Neural progenitor cell (in vitro differentiated cells): Measurements from ENCODE around the gene C2CD4C.

Experiments used
- EZH2 ChIP-seq: fragments of 200-600 bp; sonication (generic); IDR thresholded peaks from 2 replicates; pipeline ENCODE4 v1.6.1; 2017; ENCODE audit warnings: antibody characterized with exemption, mild to moderate bottlenecking, moderate library complexity
- EZH2phosphoT487 ChIP-seq: fragments of 200-600 bp; sonication (generic); IDR thresholded peaks from 2 replicates; pipeline ENCODE4 v1.6.1; 2017; ENCODE audit warnings: antibody characterized with exemption
- TF ChIP-seq, protein P1 (sequence below): fragments of 200-600 bp; sonication (generic); IDR thresholded peaks from 2 replicates; pipeline ENCODE4 v1.5.1; 2017; ENCODE audit warnings: antibody characterized with exemption, mild to moderate bottlenecking

DNA sequence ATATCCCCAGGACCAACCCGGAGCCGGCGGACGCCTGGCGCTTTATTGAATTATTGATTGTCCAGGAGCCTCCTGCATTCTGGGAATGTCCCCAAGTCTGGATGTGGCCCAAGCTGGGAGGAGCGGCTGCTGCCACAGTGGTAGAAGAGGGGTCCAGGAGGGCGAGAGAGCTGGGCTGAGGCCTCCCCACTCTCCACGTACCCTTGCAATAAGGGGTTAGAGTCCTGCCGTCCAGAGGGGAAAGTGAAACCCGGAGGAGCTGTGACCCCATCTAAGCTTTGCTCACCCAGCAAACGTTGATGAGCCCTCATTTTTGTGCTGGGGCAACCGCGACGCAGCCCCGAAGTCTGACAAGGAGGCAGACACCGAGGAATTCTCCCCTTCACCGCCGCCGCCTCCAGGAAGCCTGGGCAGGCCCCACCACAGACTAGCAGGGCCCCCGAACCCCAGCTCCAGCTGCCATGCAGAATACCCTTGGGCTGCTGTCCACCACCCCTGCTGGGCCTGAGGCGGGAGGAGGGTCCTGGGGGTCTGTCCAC is 1.4 kb upstream of the C2CD4C start:
- TF ChIP-seq, protein P1, sequence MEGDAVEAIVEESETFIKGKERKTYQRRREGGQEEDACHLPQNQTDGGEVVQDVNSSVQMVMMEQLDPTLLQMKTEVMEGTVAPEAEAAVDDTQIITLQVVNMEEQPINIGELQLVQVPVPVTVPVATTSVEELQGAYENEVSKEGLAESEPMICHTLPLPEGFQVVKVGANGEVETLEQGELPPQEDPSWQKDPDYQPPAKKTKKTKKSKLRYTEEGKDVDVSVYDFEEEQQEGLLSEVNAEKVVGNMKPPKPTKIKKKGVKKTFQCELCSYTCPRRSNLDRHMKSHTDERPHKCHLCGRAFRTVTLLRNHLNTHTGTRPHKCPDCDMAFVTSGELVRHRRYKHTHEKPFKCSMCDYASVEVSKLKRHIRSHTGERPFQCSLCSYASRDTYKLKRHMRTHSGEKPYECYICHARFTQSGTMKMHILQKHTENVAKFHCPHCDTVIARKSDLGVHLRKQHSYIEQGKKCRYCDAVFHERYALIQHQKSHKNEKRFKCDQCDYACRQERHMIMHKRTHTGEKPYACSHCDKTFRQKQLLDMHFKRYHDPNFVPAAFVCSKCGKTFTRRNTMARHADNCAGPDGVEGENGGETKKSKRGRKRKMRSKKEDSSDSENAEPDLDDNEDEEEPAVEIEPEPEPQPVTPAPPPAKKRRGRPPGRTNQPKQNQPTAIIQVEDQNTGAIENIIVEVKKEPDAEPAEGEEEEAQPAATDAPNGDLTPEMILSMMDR: no peak
- TF ChIP-seq EZH2phosphoT487: no peak
- TF ChIP-seq EZH2: no peak
